ENCODE results near the gene S100P.

GRCh38 chr4:6688879-6689505 is 4.7 kb upstream of the S100P start:
- no peak for TF ChIP-seq CTCF (IDR thresholded peaks at IDR 0.05)
- TF ChIP-seq POLR2A (IDR thresholded peaks at IDR 0.05) = no peak
